ENCODE results near the gene USP53.
A peak's percentile ranks its signal among the peaks of the same experiment; 100 is the strongest.
"Not testable (repeated sequence)": the region's sequence is repeated elsewhere in the genome, so short reads cannot be mapped to it uniquely, and the experiment has no call there.

The USP53 gene

GRCh38 chr4:119229908-119230687 lies 17.6 kb downstream of the USP53 start:
- FAIRE-seq: no peak

- FAIRE-seq: no peak
These were observed 19.0 kb downstream of the USP53 start for GRCh38 chr4:119231491-119231890.

GRCh38 chr4:119232286-119232685 lies 19.8 kb downstream of the USP53 start:
- FAIRE-seq: no peak

GRCh38 chr4:119233191-119233590 lies 20.7 kb downstream of the USP53 start:
- FAIRE-seq: peak; percentile 92

- FAIRE-seq: no peak
These were observed 21.2 kb downstream of the USP53 start for GRCh38 chr4:119233750-119234149.

- FAIRE-seq: no peak
These were observed 24.7 kb downstream of the USP53 start for GRCh38 chr4:119237201-119237600.

- FAIRE-seq: no peak
These were observed 25.1 kb downstream of the USP53 start for GRCh38 chr4:119237642-119238041.

GRCh38 chr4:119238068-119238722 lies 25.7 kb downstream of the USP53 start:
- FAIRE-seq: no peak

GRCh38 chr4:119240128-119240527 lies 27.6 kb downstream of the USP53 start:
- no peak for FAIRE-seq

GRCh38 chr4:119240568-119240967 lies 28.1 kb downstream of the USP53 start:
- FAIRE-seq: no peak

GRCh38 chr4:119242417-119242816 lies 29.9 kb downstream of the USP53 start:
- no peak for FAIRE-seq

- no peak for FAIRE-seq
These were observed 31.4 kb downstream of the USP53 start for GRCh38 chr4:119243868-119244267.

- FAIRE-seq: peak; percentile 49
These were observed 31.8 kb downstream of the USP53 start for GRCh38 chr4:119244344-119244743.

- no peak for FAIRE-seq
These were observed 32.3 kb downstream of the USP53 start for GRCh38 chr4:119244832-119245231.

- no peak for FAIRE-seq
These were observed 33.7 kb downstream of the USP53 start for GRCh38 chr4:119246177-119246733.

GRCh38 chr4:119251037-119251436 lies 38.5 kb downstream of the USP53 start:
- not testable (repeated sequence) for FAIRE-seq

GRCh38 chr4:119255223-119255622 lies 42.7 kb downstream of the USP53 start:
- FAIRE-seq: not testable (repeated sequence)

- FAIRE-seq: no peak
These were observed 48.0 kb downstream of the USP53 start for GRCh38 chr4:119260528-119260927.

GRCh38 chr4:119261986-119262385 lies 49.5 kb downstream of the USP53 start:
- FAIRE-seq: no peak

GRCh38 chr4:119264743-119265142 lies 52.2 kb downstream of the USP53 start:
- FAIRE-seq: no peak

GRCh38 chr4:119266153-119266552 lies 53.6 kb downstream of the USP53 start:
- FAIRE-seq: no peak

GRCh38 chr4:119268466-119268865 lies 56.0 kb downstream of the USP53 start:
- no peak for FAIRE-seq

- no peak for FAIRE-seq
These were observed 59.0 kb downstream of the USP53 start for GRCh38 chr4:119271361-119272085.
